Duodenal mucosa (tissue), 2 donors: Measurements from ENCODE around the gene PYCARD.

Experiments
- H3K27ac ChIP-seq: one replicate; pipeline ENCODE4 v1.7.0; 2013; ENCODE audit warnings: low read depth, low read length
- H3K27me3 ChIP-seq, 2 donors: one replicate each; pipeline ENCODE4 v1.7.0; 2013; ENCODE audit warnings: low read length in 2 of 2, control low read depth in 1 of 2; ENCODE audit not compliant: insufficient read depth in 2 of 2, control insufficient read depth in 1 of 2
- H3K36me3 ChIP-seq, 2 donors: one replicate each; pipeline ENCODE4 v1.7.0; 2013; ENCODE audit warnings: low read length in 2 of 2, control low read depth in 1 of 2; ENCODE audit not compliant: insufficient read depth in 2 of 2, control insufficient read depth in 1 of 2
- H3K4me1 ChIP-seq, 2 donors: one replicate each; pipeline ENCODE4 v1.7.0; 2013; ENCODE audit warnings: low read length in 2 of 2, control low read depth in 1 of 2; ENCODE audit not compliant: insufficient read depth in 2 of 2, control insufficient read depth in 1 of 2
- H3K4me3 ChIP-seq, 2 donors: one replicate each; pipeline ENCODE4 v1.7.0; 2013; ENCODE audit warnings: low read length in 2 of 2, low read depth in 1 of 2
- H3K9ac ChIP-seq, 2 donors: one replicate each; pipeline ENCODE4 v1.7.0; 2013; ENCODE audit warnings: low read length in 2 of 2, low read depth in 1 of 2
- H3K9me3 ChIP-seq, 2 donors: one replicate each; pipeline ENCODE4 v1.7.0; 2013; ENCODE audit warnings: low read length in 2 of 2, control low read depth in 1 of 2; ENCODE audit not compliant: control insufficient read depth in 1 of 2

Gene PYCARD

GRCh38 chr16:31190818-31191444 lies 11.6 kb downstream of the PYCARD start:
- Histone ChIP-seq H3K36me3 (peaks cover 68 to 100% of the 10 kb centered on the region in 2 donors), H3K9me3 (no peaks in the 10 kb centered on the region), H3K4me1 (no peaks in the 10 kb centered on the region), H3K27me3 (no peaks in the 10 kb centered on the region), H3K27ac (no peak overlapping the region), H3K4me3 (no peak overlapping the region), H3K9ac (no peak overlapping the region)

GRCh38 chr16:31190061-31190460 lies 12.5 kb downstream of the PYCARD start:
- Histone ChIP-seq H3K27me3 (no peaks in the 10 kb centered on the region), H3K27ac (no peak overlapping the region), H3K4me3 (no peak overlapping the region), H3K9ac (no peak overlapping the region), H3K9me3 (no peaks in the 10 kb centered on the region), H3K36me3 (peaks cover 76 to 100% of the 10 kb centered on the region in 2 donors), H3K4me1 (no peaks in the 10 kb centered on the region)

- Histone ChIP-seq H3K9me3 (no peaks in the 10 kb centered on the region), H3K36me3 (peaks cover 78 to 99% of the 10 kb centered on the region in 2 donors)
Observed at GRCh38 chr16:31189412-31189778, 13.2 kb downstream of the PYCARD start.

GRCh38 chr16:31188450-31189411 lies 13.8 kb downstream of the PYCARD start:
- no peak overlapping the region for H3K4me3 ChIP-seq
- peaks cover 0 to 1% of the 10 kb centered on the region in 2 donors for H3K4me1 ChIP-seq
- no peaks in the 10 kb centered on the region for H3K9me3 ChIP-seq
- H3K27ac ChIP-seq = no peak overlapping the region
- no peaks in the 10 kb centered on the region for H3K27me3 ChIP-seq
- H3K36me3 ChIP-seq = peaks cover 77 to 98% of the 10 kb centered on the region in 2 donors
- no peak overlapping the region for H3K9ac ChIP-seq

More at GRCh38 chr16:31189412-31189778, 13.2 kb downstream of the PYCARD start:
- Histone ChIP-seq H3K4me3 (no peak overlapping the region), H3K9ac (no peak overlapping the region), H3K27ac (no peak overlapping the region), H3K4me1 (no peaks in the 10 kb centered on the region), H3K27me3 (no peaks in the 10 kb centered on the region)

GRCh38 chr16:31187808-31188189 lies 14.8 kb downstream of the PYCARD start:
- Histone ChIP-seq H3K36me3 (peaks cover 85 to 99% of the 10 kb centered on the region in 2 donors), H3K9ac (no peak overlapping the region), H3K27ac (no peak overlapping the region), H3K4me1 (peaks cover 0 to 5% of the 10 kb centered on the region in 2 donors), H3K27me3 (no peaks in the 10 kb centered on the region), H3K9me3 (no peaks in the 10 kb centered on the region), H3K4me3 (no peak overlapping the region)

- Histone ChIP-seq H3K9me3 (no peaks in the 10 kb centered on the region), H3K4me1 (peaks cover 2 to 12% of the 10 kb centered on the region in 2 donors), H3K9ac (no peak overlapping the region), H3K4me3 (no peak overlapping the region), H3K27me3 (no peaks in the 10 kb centered on the region), H3K27ac (no peak overlapping the region), H3K36me3 (peaks cover 83 to 96% of the 10 kb centered on the region in 2 donors)
Observed at GRCh38 chr16:31186930-31187807, 15.4 kb downstream of the PYCARD start.

GRCh38 chr16:31186176-31186575 lies 16.4 kb downstream of the PYCARD start:
- Histone ChIP-seq H3K9ac (no peak overlapping the region), H3K9me3 (no peaks in the 10 kb centered on the region), H3K4me1 (peaks cover 9 to 21% of the 10 kb centered on the region in 2 donors), H3K36me3 (peaks cover 73 to 86% of the 10 kb centered on the region in 2 donors), H3K4me3 (no peak overlapping the region), H3K27ac (no peak overlapping the region), H3K27me3 (no peaks in the 10 kb centered on the region)

- Histone ChIP-seq H3K9ac (no peak overlapping the region), H3K4me1 (peaks cover 9 to 21% of the 10 kb centered on the region in 2 donors), H3K9me3 (no peaks in the 10 kb centered on the region), H3K27me3 (no peaks in the 10 kb centered on the region), H3K27ac (no peak overlapping the region), H3K4me3 (no peak overlapping the region), H3K36me3 (peaks cover 65 to 77% of the 10 kb centered on the region in 2 donors)
Observed at GRCh38 chr16:31185339-31185738, 17.2 kb downstream of the PYCARD start.

- H3K4me1 ChIP-seq = peaks cover 9 to 21% of the 10 kb centered on the region in 2 donors
- H3K9me3 ChIP-seq = no peaks in the 10 kb centered on the region
- H3K36me3 ChIP-seq = peaks cover 60 to 73% of the 10 kb centered on the region in 2 donors
- no peak overlapping the region for H3K4me3 ChIP-seq
- H3K27ac ChIP-seq = no peak overlapping the region
- H3K9ac ChIP-seq = no peak overlapping the region
- H3K27me3 ChIP-seq = no peaks in the 10 kb centered on the region
Observed at GRCh38 chr16:31184888-31185287, 17.7 kb downstream of the PYCARD start.
